HS-5 (cell line): ENCODE results near the gene GRIN2C.

Experiments
- DNase-seq: peaks from one replicate; pipeline ENCODE4 v3.0.0-alpha.2; 2012; ENCODE audit warnings: low read depth

The GRIN2C gene

DNA sequence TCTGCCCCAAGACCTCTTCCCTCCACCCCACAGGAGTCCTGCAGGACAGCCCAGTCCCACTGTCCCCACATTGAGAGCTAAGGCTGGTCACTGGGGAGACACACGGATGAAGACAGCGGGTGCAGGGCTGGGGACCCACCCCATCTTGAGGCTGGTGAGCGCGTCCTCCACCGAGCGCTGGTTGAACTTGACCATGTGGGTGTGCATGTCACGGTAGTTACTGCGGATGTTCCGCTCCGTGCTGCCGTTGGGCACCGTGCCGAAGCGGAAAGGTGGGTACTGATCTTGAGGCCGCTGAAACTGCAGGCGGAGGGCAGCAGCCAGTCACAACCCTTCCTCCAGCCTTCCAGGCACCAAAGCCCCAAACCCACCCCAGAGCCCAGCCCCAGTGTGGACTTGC lies 13.1 kb downstream of the GRIN2C start:
- DNase-seq = no peak

DNA sequence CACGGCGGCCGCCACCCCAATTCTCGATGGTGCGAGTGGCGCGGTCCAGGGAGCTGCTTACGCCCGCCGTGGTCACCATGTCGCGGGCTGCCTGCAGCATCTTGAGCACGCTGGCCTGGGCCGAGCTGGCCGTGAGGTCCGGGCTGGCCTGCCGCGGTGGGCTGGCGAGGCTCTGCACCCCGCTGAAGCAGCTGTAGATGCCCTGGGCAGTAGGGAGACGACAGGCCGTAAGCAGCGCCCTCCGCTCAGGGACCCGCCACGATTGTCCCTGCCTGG lies 16.4 kb downstream of the GRIN2C start:
- DNase-seq = no peak

DNA sequence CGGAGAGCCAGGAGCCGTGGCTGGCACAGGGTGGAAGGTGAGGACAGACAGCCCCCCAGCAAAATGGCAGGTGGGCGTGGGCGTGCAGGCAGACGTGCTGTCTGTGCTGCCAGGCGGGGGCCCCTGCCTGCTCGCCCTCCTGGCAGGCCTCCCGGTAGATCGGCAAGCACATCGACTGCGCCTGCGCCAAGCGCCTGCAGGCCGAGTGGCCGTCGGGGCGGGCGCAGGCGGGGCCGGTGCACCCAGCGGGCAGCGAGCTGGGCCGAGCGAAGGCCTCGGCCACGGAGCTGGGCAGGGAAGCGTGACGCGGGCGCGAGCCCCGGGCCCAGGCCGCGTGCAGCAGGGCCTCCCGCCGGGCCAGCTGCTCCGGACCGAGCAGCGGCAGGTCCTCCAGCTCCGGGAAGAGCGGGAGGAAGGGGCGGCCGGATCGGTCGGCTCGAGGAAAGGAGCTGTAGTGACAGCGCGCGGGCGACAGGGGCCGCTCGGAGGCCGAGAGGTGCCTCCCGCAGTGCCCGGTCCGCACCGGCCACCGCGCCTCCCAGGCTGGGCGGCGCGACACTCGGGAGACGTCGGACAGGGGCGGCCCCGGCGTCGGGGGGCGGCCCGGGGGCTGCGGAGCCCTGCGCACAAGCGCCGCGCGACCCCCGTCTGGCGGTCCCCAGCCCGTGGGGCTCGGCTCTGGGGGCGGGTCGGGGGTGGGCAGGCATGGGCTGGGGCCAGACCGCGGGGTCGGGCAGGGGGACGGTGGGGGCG lies 16.9 kb downstream of the GRIN2C start:
- no peak for DNase-seq

- no peak for DNase-seq
These were observed 17.5 kb downstream of the GRIN2C start for GRCh38 chr17:74842146-74842598.

- no peak for DNase-seq
These were observed 18.6 kb downstream of the GRIN2C start for GRCh38 chr17:74840989-74841666.

DNA sequence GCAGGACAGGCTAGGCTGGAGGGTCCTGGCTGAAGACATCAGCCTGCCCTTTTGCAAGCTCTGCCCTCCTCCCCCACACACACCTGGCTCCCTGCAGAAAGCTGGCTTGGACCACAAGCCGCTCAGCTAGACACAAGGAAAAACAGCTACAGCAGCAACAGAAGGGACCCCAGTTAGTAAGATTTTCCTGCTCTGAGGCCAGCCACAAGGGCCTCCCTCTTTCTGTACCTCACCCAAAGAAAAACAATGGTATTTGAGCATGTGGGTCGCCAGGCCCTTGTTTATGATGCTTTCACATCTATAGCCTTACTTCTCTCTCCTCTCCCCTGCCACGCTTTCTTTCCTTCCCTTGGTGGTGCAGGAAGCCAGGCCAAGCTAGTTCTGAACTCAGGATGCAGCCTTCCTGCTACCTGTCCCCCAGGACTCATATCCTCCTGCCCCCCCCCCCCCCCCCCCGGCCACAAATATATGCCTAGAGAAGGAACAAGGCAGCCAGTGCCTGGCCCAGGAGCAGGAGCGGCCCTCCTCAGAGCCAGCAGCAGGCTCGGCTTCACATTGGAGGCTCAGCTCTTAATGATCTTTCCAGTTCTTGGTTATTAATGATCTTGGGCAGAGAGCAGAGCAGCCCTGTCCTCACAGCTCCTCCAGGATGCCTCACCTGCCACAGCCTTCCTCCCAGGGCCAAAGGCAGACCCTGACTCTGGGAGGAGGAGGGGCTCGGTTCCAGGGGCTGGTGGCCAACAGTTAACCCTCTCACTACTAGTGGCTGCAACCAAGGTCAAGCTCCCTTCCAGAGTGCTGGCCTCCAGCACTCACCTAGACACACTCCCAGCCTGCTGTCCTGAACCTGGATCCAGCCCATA lies 19.5 kb downstream of the GRIN2C start:
- DNase-seq = no peak

DNA sequence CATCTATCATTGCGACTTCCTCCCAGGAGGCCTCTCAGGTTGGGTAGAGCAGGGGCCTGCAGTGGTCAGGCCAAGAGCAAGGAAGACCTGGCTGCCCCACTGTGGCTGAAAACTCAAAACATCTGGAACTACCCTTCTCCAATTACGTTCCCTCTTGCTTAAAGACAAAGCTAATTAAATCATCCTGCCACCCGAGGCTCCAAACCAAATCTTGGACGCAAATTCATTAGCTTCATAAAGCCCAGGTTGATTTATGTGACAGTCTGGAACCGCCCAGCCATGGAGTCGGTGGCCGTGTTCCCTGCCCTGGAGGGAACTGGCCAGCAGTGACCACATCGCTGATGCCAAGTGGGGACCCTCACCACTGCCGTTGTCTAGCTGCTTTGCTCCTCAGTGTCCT lies 21.4 kb downstream of the GRIN2C start:
- no peak for DNase-seq

DNA sequence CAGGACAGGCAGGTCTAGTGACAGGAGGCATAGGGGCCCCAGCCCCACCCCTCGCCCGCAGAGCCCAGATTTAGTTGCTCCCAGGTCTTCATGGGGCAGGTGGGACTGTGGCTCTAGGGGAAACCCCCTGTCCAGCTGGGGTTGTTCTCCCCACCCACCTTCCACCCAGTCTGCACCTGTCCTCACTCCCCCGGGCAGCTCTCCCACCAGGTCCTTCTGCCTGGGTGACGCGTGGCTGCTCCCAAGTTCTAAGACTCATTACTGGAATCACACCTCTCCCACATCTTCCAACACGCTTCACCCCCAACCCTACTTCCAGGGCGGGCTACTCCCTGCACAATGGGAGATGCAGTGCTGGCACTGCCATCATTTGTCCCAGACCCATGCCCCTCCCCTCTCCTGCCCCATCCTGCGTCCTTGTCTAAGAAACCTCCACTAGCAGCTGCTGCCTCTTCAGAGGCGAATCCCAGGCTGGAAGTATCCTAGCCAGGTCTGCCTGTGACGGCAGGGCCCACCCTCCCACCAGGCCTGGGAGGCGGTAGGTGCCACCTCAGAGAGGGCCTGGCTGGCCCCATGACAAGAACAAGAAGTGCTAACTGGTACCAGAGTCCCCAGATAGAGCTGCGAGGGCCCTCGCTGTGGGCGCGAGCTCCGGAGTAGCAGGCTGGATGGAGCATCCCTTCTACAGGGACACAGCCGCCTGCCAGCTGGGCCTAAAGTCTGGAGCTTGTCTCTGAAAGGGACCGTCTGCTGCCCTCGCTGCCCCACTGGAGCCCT lies 22.8 kb downstream of the GRIN2C start:
- DNase-seq = no peak

GRCh38 chr17:74836191-74836590 lies 23.5 kb downstream of the GRIN2C start:
- DNase-seq = no peak

DNA sequence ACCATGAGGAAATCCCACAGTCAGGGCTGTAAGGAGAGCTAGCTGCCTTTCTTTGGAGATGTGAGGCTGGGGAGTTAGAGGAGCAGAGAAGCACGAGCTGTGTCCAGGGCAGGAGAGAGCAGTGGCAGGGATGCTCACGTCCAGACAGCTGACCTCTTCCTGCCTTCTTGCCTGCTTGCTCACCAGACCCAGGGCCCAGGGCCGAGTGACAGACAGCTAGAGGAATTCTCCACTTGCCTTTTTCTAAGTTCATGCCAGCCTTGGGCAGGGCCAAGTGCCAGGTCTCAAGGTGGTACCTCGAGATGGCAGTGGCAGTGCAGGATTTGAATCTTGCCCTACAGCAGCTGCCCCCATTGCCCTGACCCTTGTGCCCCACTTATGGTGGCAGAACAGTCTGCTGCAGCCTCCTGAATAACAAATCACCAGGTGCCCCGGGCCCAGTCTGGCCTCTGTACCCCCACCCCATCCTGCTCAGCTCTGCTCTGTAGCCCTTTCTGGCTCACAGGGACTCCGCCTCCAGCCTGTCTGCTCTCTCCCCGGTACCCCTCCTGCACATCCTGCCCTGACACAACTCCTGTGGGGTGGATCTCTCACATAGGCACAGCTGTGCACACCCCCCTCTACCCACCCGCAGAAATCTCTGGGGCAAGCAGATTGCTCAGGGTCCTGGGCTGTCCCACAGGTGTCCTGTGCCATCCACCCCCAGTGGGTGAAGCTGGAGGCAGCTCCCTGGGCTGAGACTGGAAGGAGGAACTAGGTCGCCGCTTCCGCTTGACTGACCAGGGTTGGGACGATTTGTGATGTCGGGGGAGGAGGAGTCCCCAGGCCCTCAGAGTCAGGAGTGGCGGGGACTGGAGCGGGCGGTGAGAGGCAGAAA lies 25.9 kb downstream of the GRIN2C start:
- no peak for DNase-seq

GRCh38 chr17:74832421-74832820 lies 27.3 kb downstream of the GRIN2C start:
- no peak for DNase-seq

DNA sequence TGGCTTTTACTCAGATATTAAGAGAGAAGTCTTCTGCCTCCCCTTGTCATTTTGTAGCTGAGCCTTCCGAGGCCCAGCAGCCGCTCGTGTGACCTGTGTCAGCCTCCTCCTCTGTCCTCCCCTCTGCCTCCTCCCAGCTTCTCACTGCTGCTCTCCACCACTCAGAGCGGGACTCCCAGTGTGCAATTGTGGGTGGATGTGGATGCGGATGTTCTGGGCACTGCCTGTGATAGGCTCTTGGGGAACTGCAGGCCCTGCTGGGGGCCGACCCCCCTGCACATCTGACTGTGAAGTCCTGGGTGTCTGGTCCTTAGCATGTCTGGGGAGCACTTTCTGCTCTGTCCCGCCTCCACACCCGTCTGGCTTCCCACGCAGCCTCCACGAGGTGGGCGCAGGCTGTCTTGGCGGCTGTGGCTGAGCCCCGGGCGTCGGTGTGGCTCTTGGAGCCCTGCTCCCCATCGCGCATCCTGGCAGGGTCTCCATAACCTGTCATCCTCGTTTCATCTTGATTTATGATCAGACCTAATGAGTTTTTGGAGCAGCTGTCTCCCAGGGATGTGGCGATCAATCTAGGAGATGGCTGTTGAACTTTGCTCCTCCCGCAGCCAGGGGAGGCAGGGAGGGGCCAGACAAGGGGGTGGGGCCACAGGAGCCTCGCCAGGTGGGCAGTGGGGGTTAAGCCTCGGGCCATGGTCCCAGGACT lies 28.1 kb downstream of the GRIN2C start:
- no peak for DNase-seq

- no peak for DNase-seq
These were observed 28.8 kb downstream of the GRIN2C start for GRCh38 chr17:74830861-74831260.

- DNase-seq = no peak
These were observed 31.9 kb downstream of the GRIN2C start for GRCh38 chr17:74827800-74828199.

- DNase-seq = no peak
These were observed 33.5 kb downstream of the GRIN2C start for GRCh38 chr17:74825952-74826719.

GRCh38 chr17:74824961-74825627 lies 34.6 kb downstream of the GRIN2C start:
- no peak for DNase-seq

- no peak for DNase-seq
These were observed 36.7 kb downstream of the GRIN2C start for GRCh38 chr17:74822939-74823367.

DNA sequence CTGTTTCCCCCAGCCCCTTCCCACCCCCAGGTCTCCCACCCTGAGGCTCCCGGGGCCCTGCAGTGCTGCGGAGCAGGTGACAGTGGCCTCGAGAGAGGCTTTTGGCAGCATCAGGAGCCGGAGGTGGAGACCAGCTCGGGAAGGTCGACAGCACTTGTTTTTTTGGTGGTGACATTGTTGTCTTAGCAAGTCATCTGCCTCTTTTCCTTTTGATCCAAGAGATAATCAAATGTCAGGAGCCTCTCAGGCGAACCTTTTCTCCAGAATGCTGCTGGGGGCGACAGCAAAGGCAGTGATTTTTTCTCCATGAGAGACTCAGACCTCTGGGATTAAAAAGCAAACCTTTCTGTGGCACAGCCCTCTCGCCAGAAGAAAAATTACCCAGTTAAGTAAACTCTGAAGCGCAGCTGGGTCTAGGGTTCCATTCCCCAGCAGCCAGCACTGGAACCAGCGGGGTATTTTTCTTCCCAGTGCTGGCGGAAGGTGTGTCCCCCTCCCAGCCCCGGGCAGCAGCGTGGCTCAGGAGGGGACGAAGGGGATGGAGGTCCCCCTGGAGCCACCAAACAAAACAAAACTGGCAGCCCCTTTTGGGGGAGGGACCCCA lies 37.2 kb downstream of the GRIN2C start:
- DNase-seq = no peak
